GM18868 (cell line): Measurements from ENCODE around the gene USP25.

Source experiments
- ATAC-seq: cut with Tn5 transposase; IDR thresholded peaks from one replicate; pipeline ENCODE4 v1.9.1; 2021; ENCODE audit warnings: mild to moderate bottlenecking, moderate library complexity; ENCODE audit not compliant: unreplicated experiment

The USP25 gene

DNA sequence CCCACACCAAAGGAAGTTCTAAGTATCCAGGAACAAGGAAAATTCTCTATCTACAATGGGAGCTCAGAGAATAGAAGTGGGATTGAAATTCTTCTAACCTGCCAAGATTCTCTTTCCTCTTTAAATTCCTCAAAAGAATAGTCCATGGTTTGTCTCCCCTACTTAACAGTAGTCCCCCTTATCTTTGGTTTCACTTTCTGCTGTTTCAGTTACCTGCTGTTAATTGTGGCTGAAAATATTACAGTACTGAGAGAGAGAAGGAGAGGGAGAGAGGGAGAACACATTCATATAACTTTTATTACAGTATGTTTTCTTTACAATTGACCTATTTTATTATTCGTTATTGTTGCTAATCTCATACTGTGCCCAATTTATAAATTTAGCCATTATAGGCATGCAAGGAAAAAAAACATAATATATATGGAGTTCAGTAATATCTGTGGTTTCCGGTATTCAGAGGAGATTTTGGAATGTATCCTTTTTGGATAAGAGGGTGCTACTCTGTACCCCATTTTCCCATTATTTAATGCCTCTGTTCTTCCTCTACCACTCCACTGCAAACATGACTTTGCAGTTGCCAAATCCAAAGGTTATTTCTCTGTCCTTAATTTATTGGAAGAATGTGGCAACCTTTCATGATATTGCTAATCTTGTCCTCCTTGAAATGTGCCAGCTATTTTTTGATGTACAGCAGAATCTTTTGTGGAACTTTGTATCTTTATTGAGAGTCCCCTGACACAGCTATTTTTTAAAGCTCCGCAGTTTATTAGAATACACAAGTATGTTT lies 68.0 kb downstream of the USP25 start:
- ATAC-seq: no peak

- no peak for ATAC-seq
Observed at GRCh38 chr21:15801352-15801863, 71.6 kb downstream of the USP25 start.

DNA sequence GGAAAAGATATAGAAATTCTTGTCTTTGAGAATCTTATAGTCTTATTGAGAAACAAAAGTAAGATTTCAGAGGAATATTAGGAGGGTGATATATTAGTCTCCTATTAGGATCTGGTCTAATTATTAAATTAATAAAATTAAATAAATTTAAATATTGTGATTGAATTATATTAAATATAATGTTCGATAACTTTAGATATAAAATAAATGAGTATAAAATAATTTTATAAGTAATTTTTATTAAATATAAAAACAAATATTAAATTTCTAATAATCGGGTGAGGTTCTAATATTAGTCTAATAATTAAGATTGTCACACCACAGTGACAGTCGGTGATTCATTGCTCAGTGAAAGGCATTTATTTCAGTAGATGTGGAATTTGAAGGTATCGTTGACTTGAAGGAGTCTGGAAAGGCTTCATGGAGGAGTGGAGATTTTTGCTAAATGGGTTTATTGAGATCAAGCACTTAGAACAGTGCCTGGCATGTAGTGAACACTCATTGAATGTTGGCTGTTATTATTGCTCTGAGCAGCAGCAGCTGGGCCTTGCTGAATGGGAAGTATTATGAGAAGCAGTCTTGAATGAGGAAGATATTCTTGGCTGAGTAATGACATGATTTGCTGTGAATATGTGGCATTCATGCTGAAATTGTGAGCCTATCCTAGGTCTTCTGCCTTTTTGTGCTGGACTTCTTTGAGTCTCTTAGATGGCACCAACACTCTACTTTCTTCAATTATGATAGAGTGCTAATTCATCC lies 74.6 kb downstream of the USP25 start:
- ATAC-seq: no peak

DNA sequence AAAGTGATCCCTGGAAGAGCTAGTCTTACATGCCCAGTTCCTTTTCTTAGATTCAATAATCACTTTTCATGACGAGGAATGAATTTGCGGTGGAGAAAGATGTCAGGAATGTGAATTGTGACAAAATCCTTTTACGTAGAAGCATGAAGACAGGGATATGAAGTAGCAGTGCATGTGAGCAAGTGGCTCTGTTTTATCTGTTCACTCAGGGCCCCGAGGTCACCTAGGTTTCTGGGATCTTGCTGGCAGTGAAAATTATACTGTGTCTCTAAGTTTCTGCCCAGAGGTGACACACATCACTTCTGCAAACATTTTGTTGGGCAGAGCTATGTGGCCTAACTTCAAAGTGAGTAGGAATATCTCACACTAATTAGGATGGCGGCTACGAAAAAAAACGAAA lies 79.3 kb downstream of the USP25 start:
- no peak for ATAC-seq

- no peak for ATAC-seq
Observed at GRCh38 chr21:15809818-15810217, 80.0 kb downstream of the USP25 start.

DNA sequence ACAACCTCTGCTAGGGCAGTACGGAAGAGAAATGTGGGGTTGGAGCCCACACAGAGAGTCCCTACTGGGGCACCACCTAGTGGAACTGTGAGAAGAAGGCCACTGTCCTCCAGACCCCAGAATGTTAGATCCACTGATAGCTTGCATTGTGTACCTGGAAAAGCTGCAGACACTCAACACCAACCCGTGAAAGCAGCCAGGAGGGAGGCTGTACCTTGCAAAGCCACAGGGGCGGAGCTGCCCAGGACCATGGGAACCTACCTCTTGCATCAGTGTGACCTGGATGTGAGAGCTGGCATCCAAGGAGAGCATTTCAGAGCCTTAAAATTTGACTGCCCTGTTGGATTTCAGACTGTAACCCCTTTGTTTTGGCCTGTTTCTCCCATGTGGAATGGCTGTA lies 85.5 kb downstream of the USP25 start:
- ATAC-seq: no peak

- ATAC-seq: no peak
Observed at GRCh38 chr21:15820327-15820726, 90.5 kb downstream of the USP25 start.

DNA sequence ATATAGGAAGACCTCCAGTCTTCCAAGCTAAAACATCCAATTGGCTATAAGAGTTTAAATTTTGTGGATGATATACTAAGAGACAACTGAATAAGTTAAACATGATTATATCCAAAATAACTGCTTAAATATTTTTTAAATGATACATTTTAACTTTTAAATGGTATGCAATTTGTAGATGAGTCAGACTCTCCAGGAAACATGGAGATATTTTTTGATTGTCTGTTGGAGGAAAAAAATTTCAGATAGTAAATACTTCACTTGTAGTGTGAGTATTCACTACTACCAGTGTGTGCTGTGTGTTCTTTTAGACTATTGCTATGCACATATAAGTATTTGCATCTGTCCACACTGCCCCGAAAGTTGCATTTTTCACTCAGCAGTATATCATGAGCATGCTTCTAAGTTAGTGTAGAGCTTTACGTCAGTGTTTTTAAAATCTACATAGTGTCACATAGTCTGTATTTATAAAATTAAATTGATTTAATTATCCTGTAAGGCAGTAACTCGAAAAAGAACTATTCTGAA lies 91.1 kb downstream of the USP25 start:
- ATAC-seq: no peak

- peak; percentile 50 for ATAC-seq
Observed at GRCh38 chr21:15823486-15824150, 93.8 kb downstream of the USP25 start.

GRCh38 chr21:15825700-15826099 lies 95.9 kb downstream of the USP25 start:
- no peak for ATAC-seq

GRCh38 chr21:15826147-15826780 lies 96.5 kb downstream of the USP25 start:
- ATAC-seq: peak; percentile 86

DNA sequence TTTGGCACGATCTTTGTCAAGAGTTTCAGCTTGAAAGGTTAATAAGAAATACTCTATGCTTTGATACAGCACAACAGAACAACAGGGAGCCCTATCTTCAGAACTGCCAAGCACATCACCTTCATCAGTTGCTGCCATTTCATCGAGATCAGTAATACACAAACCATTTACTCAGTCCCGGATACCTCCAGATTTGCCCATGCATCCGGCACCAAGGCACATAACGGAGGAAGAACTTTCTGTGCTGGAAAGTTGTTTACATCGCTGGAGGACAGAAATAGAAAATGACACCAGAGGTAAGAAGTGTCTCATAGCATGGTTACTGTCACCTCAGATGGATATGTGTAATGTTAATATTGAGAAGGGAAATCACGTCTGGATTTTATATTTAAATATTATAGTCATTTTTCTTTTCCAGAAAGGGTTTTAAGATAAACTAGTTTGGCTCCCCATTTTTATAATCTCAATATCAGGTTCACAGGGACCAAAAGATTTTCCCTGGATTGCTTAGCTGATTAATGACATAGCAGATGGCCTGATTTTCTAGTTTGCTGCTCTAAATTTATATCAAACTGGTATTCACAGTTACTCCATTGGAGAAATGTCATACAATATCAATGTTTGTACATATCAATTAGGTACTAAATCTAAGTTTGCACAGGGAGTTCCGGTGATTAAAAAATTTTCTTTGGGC lies 97.3 kb downstream of the USP25 start:
- ATAC-seq: no peak

DNA sequence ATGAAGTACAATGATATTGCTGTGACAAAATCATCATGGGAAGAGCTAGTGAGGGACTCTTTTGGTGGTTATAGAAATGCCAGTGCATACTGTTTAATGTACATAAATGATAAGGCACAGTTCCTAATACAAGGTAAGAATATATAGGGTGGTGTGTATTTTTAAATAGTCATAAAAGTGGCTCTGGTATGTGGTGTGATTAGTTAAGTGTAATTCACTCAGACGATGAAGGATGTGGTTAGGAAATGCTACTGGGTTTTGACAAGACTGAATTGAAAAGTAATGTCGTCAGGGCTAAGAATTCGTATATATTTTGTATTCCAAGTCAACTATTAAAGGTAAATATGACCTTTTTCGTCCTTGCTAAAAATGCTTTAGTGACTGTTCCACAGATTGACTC lies 101.7 kb downstream of the USP25 start:
- no peak for ATAC-seq

- ATAC-seq: no peak
Observed at GRCh38 chr21:15837645-15838044, 107.9 kb downstream of the USP25 start.

DNA sequence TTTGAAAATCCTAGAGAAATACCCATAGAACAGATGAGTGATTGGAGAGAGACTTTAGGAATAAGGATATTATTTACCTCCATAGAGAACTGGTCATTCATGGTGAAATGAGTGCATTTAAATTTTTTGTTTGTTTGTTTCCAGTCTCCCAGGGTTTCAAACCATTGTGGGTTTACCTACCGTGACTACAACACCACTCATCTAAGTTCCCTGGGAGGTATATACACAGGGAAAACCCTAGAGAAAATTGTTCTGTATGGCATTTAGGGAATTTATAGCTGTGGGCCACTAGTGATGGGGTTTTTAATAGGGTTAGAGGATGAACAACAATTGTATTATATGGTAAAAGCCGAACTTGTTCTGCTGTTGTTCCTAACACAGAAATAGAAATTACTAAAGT lies 109.2 kb downstream of the USP25 start:
- ATAC-seq: no peak

GRCh38 chr21:15839601-15840000 lies 109.8 kb downstream of the USP25 start:
- ATAC-seq: no peak

DNA sequence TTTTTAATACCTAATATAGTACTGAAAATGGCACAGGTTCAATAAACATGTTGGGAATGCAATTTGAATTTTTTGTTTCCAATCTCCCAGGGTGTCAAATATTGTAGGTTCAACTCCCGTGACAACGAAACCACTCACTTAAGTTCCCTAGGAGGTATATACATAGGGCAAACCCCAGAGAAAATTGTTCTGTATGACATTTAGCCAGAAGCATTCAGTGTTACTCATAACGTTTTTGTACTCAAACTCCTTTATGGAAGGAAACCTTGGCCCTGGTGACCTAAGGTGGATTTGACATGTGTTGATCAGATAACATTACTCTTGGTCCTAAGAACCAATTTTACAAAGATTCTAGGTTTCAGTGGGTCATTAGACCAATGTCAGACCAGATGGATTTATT lies 110.6 kb downstream of the USP25 start:
- ATAC-seq: no peak

GRCh38 chr21:15841856-15842564 lies 112.2 kb downstream of the USP25 start:
- ATAC-seq: no peak

DNA sequence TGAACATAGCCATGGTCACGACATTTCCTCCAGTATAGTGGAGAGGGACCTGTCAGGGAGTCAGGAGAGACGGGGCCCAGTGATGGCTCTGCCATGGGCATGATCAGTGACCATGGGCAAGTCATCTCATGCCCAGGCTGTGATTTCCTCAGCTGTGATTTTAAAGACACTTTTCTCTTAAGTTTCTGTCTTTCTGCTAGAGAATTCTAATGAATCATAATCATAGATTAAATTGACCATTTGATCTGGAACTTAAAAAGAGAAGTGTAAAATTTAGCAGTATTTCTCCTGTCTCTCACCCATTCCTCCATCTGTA lies 112.7 kb downstream of the USP25 start:
- no peak for ATAC-seq

DNA sequence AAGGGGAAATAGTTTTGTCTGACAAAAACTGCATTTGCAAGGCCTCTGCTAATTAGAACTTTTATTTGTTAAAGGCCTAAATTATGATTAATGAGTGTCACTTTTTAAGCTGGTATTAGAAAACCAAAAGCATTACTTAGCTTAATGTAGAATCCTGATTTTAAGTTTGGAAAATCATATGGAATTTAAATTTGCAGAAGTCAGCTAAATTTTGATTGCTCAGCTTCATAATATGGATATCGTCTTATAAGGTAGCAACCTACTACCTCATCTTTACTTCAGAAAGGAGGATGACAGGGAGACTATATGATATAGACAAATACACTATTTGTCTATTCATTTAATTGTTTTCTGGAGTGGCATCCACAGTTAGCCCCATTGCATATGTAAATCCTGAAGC lies 114.0 kb downstream of the USP25 start:
- no peak for ATAC-seq
